HG03108 (cell line): ENCODE measurements around the gene LHFPL6.
"Not testable (repeated sequence)": the region's sequence is repeated elsewhere in the genome, so short reads cannot be mapped to it uniquely, and the experiment has no call there.

Experiments used
- ATAC-seq: cut with Tn5 transposase; IDR thresholded peaks from one replicate; pipeline ENCODE4 v1.9.1; 2021; ENCODE audit warnings: moderate library complexity; ENCODE audit not compliant: unreplicated experiment

Gene LHFPL6

DNA sequence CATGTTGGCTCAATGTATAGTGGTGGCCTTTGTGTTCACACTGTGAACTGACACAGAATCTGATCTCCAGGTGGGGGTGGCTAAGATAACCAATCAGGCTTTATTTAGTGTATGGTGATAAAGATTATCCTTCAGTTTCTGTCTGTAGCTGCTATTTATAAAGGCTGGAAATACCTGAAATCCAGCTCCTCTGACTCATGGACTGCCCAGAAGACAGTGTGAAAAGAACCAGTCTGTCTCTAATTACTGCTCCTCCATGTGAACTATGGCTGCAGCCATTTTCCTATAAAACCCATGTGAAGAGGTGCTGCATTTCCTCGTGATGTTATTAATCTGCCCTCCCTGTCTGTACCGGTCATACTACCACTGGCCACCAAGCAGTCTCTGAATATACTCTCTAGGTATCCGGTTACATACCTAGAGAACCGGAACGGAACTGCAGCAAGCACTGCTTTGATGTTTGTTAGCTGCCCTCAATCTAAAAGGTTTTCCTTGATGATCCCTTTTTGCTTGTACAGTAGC is 238.0 kb downstream of the LHFPL6 start:
- ATAC-seq: no peak

DNA sequence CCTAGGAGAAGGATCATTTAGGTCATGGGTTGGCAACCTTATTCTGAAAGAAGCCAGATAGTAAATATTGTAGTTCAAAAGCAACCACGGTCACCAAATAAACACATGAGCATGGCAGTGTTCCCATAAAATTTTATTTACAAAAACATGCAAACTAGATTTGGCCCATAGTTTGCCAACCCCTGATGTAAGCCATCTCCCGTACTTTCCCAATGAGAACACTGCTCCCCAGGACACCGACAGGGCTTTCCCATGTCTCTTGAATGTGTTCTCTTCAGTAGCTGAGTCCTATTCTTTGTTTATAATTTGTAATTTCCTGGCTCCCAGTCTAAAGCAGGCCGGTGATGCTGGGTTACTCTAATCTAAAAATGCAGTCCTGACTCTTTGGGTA is 239.6 kb downstream of the LHFPL6 start:
- ATAC-seq: no peak

DNA sequence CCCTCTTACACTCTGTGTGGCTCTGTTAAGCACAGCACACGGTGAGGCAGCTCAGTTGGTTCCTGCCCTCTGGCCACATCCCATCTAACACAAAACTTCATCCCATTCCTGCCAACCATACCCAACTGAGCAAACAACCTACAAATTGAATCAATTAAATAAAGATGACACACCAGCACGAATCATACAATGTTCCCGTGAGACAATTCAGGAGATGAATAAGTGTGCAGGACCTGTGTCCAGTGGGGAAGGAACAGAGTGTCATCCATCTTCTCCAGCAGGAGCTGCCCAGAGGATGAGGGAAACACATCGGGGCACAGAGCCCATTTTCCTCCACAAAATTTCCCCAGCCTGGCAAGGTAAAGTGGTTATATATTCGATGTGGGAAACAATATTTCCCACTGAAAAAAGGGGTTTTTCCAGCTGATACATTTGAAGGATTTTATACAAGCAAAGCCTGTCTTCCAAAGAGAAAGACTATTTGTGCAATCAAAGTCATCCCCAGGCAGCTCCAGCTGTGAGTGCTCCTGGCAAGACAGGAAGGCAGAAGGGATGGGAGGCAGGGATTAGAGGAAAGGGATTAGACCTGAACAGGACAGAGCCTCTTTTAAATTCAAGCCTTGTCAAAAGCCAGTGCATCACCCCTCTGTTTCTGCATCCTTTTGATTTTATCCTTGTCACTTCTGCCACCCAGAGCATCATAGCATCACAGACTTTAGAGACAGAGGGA is 240.2 kb downstream of the LHFPL6 start:
- ATAC-seq: no peak

DNA sequence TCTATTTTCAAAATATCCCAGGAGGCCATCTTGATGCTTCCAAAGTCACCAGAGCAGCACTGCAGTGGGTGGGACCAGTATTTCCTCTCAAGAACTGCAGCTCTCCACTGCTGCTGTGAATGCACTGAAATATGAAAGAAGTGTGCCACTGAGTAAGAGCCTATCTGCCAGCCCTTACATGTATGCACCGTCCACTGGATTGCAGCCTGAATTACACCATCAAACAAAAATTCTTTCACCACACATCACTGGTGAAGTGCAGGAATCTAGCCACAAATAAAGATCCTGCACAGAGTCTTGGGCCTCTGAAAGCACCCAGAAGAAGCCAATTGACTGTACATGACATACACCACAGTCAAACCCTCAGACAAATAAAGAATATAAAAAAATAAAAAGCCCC is 249.0 kb downstream of the LHFPL6 start:
- no peak for ATAC-seq

DNA sequence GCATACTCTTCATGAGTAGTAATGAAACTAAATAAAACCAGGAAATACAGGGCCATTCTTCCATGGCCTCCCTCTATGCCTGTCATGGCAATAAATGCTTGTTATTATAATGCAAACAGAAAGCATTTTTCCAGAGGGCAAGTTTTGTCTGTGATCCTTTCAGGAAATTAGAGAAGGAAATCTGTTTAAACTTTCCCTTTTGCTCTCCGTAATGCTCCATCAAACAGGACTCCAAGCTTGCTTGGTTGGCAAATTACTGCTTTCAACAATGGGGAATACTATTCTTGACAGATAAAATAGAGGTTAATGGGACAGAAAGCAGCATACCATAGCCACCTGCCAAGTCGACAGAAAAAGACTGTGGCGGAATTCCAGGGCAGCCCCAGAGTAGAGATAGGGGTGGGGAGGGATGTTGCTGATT is 252.5 kb downstream of the LHFPL6 start:
- no peak for ATAC-seq

DNA sequence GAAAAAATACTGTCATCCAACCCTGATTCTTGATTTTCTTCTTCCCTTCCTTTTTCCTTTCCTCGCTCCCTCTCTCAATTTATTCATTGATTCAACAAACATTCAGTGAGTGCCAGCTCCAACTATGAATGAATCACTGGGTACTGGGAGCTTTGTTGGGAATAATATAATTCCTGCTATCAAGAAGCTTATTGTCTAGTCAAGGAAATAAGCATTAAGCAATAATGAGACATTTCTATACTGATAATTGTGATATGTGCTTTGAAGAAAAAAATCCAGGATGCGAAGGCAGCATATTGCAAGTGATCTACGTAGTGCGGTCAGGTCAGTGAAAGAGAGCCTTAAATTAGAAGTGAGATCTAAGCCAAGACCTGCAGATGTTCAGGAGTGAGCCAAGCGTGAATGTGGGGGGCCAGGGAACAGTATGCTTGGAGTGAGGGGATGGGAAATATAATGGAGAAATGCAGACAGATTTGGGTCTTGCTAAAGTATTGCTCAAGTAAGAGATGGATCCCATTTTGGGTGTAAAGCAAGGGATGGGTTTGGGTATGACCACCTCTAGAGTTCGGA is 253.5 kb downstream of the LHFPL6 start:
- no peak for ATAC-seq

DNA sequence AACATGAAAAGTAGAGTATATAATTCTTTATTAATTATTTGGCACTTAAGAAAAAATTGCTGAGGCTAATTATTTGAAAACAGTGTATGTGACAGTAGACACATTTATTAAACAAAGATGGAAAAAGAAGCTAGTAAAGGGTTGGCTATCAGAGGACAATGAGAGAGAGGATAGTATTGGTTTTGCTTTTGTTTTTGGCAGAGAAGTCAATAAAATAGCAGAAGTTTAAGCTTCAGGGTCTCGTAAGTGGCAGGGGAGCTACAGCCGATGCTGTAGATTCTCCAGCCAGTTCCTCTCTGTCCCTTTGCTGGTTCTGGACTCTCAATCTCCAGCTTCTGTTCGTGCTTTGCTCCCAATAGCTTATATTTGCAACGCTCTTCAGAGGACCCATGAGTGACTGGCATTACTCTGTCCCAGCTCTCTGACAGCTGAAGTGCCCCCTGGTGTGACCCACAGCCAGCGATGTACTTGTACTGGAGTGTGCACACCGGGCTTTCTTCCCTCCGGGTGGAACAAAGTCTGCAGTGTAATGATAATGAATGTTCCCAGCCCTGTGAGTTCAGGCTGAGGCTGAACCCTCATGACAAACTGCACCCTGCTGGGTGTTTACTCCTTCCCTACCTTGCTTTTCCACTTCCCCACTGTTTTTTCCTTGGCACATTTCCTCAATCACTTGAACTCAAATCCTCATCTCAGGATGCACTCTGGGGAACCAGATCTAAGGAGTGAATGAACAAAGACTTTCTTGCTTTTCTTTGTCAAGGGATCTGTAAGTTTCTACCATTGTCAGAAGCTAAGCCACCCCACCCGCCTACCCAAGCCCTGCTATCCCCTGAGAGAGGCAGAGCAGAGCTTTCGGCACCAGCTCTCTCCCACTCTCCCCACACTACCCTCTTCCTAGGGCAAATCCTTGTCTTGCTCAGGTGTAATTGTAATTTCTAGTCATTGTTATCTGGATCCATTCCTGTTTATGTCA is 254.8 kb downstream of the LHFPL6 start:
- ATAC-seq: no peak

DNA sequence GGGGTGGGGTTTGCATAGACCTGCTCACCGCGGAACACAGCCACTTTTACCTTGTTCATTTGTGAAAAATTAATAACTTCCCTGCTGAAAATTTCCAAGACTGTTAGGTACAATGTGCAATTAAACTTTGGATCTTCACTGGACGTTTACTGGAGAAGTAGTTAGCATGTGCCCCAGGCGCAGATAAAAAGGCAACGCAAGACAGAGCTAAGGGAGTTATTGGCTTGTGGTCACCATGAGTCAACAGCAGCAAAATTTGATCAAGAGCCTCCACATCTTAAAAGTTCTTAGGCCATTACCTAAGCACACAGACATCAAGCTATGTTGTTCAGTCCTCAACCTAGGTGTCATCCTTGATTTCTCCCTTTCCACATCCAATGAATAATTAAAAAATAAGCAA is 257.0 kb downstream of the LHFPL6 start:
- no peak for ATAC-seq

DNA sequence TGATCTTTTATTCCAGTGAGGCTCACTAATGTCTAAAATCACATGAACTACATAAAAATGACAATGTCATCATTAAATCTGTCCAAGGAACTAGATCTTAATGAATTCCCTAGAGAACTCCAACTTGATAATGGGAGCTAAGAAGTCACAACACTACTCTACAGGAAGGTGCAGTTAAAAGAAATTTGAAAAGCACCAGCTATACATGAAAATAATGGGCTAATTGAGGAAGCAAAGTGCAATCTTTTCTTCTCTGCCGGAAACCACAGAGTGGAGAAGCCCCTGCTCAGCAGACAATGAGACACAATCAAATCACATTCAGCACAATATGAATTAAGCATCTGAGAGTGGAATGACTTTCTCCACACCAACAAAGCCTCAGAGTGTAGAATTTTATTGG is 261.7 kb downstream of the LHFPL6 start:
- no peak for ATAC-seq

DNA sequence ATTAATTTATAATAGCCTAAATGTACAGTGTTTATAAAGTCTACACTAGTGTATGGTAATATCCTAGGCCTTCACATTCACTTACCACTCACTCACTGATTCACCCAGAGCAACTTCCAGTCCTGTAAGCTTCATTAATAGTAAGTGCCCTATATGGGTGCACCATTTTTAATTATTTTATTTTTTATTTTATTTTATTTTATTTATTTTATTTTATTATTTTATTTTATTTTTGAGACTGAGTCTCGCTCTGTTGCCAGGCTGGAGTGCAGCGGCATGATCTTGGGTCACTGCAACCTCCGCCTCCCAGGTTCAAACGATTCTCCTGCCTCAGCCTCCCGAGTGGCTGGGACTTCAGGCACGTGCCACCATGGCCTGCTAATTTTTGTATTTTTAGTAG is 264.9 kb downstream of the LHFPL6 start:
- not testable (repeated sequence) for ATAC-seq

DNA sequence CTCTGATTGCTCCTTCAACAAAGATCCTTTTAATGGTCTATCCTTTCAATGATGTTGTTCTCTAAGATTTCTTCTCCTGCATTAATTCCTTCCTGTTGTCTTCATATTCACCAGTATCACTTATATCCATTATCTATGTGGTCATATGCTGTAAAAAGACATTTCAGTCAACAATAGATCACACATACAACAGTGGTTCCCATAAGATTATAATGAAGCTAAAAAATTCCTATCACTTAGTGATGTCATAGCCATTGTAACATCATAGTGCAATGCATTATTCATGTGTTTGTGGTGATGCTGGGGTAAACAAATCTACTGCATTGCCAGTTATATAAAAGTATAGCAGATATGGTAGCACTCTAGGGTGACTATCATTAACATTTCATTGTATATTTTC is 266.1 kb downstream of the LHFPL6 start:
- no peak for ATAC-seq

DNA sequence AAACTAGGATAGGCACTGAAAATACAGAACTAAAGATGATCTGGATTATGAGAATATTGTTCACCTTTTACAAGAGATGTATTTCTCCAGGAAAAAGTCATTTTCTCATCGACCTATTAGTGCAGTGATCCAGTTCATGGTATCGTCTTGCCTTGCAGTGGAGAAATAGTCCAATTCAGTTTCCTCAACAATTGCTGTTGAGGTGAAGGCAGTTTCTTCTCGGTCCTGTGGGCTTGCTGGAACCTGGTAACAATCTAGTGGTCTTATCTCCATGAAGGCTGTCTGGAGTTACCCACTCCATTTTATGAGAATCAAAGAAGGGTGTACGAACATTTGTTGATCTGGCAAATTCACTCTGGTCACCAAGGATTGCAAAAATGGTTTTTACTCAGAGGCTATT is 266.8 kb downstream of the LHFPL6 start:
- no peak for ATAC-seq

DNA sequence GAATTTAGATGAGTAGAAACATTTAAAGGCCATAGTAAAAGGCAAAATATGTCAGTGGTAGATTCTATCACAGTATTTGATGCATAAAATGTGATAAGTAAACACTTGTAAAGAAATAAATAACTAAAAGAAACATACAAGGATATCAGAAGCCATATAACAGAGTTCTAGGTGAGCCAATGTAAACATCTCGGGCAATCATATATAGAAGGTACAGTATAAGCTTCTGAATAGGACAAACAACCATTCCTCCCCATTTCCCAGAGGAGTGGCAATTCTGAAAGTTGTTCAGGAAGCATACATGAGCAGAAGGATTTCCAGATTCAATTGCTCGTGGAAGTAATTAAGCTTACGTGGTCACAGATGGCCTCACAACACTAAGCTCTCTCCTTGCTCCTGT is 267.3 kb downstream of the LHFPL6 start:
- ATAC-seq: no peak

DNA sequence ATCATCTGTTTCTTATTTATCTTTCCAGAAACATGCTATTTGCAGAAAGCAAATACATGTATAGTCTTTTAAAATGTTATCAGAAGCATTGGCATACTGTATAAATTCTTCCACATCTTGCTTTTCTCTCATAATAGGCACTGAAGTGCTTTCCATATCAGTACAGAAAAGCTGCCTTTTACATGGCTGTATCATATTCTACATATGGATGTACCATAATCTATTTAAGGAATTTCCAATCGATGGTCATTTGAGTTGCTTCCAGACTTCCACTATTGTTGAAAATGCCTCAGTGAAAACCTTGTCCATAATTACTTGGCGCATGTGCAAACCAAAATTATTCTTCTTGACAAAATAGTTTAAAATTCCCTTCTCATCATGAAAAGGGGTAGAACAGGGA is 272.5 kb downstream of the LHFPL6 start:
- ATAC-seq: no peak

DNA sequence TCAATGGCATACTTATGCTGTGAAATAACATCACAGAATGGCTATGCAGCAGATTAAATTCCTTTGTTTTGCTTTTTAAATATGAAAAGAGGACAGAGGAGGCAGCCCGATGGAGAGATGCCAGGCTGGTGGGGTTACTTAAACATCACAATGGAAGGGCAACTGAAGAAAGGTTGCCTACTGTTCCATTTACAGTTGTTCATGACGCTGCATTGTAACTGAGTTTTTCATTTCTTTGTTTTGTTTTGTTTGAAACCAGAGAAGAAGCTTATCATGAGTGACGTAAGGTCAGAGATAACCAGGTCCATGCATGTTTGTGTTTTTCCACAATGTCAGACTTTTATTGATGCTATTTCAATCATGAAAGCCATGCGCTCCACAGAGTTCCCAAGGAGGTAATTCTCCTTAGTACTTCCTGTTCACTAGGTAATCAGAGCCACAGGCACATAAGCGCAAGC is 273.8 kb downstream of the LHFPL6 start:
- no peak for ATAC-seq

DNA sequence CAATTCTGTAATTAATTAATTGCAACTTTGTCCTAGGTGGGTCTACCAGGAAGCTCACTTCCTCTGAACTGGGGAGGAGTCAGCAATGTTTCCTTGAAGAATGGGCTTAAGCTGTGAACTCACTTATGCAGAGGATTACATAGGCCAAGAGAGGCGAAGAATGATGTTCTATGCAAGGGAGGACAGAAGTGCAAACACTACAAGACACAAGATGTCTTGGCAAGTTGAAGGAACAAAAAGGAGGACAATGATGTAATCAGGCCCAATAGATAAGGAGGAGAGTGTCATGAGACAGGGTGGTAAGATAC is 275.9 kb downstream of the LHFPL6 start:
- ATAC-seq: no peak

DNA sequence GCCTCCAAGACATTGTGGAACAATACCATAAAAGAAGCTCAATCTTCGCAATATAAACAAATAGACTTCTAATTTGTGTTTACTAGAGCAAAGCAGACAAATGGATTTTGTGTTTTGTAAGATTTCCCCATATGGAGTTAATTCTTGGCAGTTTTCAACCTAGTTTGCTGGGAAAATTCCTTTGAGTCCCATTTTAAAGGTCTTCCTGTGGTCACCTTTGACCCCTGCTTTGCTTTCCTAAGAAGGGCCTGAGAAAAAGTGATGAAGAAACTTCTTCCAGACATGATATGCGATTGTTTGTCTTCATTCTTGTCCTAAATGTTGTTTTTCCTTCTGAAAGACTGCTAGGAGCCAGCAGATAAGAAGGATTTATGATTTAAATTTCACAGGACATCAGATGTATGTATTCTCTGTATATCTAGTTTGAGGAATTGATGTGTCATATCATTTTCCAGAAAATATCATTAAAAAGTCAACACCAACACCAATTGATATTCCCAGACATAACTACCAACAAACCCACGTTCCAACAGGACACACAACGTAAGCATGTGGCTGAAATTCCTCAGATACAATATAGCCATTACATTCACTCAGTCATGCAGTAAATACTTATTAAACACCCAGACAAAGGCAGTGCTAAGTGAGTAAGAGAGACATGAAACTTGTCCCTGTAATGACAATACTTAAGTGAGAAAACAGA is 276.4 kb downstream of the LHFPL6 start:
- no peak for ATAC-seq

DNA sequence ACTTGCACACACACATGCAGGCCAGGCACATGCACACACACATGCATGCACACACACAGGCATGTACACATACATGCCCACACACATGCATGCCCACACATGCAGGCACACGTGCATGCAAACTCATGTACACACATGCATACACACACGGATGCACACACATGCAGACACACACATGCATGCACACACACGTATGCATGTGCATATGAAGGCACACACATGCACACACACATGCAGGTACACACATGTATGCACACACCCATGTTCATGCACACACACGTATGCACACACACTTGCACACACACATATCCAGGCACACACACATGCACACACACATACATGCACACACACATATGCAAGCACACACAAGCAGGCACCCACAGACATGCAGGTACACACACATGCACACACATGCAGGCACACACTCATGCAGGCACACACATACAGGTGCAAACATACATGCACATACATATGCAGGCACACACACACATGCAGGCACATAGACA is 278.1 kb downstream of the LHFPL6 start:
- ATAC-seq: no peak

DNA sequence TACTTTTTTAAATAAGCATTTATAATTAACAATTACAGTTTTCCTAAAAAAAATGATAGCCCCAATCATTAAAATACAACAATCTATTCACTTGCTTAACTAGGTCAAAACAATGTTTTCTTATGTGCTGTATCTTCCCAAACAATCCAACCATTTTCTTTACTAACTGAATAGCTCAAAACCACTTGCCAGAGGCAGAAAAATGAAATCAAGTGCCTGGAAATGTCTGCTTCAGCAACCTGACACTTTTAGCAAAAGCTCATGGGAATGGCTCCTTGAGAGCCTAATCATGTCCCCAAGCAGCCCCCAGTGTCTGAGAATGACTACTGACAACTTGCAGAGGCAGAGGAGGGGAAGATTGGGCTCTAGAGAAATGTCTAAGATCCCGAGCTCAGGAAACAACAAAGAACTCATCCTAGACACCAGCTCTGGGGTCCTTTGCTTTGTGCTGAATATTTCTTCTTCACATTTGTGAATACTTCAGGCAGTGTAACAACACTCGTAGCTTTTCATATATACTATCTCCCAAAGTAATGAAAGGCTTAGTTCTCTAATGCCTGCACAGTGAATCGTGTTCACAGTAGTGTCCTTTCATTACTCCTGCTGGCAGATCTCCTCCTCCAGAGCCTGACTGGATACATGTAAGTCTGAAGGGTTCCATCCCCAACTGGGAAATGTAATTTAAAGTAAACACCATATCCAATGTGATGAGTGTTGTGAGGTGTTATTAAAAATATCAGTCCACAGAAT is 280.0 kb downstream of the LHFPL6 start:
- ATAC-seq: no peak

DNA sequence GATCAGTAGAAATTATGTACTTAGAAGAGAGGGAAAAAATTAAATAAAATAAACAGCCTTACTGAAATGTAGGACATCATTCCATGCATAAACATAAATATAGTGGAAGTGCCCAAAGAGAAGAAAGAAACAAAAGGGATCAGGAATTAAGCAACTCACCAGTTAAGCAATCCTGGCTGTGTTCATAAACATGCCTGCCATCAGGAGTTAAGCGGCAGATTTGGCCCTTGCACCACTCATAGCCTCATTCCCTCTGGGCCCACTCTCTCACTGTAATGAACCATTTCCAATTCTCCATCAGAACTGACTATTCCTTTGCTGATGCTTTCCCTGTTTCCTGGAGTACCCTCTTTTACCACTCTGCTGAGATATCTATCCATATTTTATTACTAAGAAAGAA is 281.4 kb downstream of the LHFPL6 start:
- no peak for ATAC-seq
